GM18511 (cell line): ENCODE measurements around the gene RRAS.

Source experiments
- ATAC-seq: cut with Tn5 transposase; IDR thresholded peaks from one replicate; pipeline ENCODE4 v1.9.1; 2021; ENCODE audit warnings: mild to moderate bottlenecking, moderate library complexity; ENCODE audit not compliant: unreplicated experiment

The RRAS gene

DNA sequence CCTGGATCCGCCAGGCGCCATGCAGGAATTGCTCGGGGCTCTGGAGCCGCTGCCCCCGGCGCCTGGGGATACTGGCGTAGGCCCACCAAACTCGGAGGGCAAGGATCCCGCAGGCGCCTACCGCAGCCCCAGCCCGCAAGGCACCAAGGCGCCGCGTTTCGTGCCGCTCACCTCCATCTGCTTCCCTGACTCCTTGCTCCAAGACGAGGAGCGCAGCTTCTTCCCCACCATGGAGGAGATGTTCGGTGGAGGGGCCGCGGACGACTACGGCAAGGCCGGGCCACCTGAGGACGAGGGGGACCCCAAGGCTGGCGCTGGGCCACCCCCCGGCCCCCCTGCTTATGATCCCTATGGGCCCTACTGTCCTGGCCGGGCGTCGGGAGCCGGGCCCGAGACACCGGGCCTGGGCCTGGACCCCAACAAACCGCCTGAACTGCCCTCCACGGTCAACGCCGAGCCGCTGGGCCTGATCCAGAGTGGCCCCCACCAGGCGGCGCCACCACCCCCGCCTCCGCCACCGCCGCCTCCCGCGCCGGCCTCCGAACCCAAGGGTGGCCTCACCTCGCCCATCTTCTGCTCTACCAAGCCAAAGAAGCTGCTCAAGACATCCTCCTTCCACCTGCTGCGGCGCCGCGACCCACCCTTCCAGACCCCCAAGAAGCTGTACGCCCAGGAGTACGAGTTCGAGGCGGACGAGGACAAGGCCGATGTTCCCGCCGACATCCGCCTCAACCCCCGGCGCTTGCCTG, 42.8 kb downstream of the RRAS start:
- ATAC-seq, result no peak

DNA sequence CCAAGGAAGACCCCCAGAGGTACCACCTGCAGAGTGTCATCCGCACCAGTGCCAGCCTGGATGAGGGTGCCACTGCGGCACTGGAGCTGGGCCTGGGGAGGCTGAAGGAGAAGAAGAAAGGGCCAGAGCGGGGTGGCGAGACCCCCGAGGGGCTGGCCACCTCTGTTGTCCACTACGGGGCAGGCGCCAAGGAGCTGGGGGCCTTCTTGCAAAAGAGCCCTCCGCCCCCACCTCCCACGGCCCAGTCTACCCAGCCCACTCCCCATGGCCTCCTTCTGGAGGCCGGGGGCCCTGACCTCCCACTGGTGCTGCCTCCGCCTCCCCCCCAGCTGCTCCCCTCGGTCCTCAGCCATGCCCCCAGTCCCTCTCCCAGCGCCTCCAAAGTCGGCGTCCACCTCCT, 43.5 kb downstream of the RRAS start:
- no peak for ATAC-seq

DNA sequence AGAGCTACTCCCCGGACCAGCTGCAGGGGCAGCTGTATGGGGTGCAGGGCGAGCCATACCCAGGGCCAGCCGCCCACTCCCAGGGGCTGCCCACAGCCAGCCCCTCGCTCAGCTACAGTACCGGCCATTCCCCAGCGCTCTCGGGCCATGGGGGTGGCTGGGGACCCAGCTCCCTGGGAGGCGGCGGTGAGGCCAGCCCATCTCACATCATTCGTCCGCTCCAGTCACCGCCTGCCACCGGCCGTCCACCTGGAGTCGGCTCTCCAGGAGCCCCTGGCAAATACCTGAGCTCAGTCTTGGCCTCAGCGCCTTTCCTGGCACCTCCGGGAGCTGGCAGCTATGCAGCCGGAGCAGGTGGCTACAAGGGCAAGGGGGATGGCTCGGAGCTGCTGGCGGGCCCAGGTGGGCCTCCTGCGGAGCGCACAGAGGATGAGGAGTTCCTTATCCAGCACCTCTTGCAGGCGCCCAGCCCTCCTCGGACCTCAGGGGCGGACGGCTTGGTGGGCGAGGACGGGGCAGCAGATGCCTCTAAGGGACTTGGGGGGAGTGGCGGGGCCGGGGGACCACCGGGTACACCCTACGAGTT, 44.0 kb downstream of the RRAS start:
- no peak for ATAC-seq

DNA sequence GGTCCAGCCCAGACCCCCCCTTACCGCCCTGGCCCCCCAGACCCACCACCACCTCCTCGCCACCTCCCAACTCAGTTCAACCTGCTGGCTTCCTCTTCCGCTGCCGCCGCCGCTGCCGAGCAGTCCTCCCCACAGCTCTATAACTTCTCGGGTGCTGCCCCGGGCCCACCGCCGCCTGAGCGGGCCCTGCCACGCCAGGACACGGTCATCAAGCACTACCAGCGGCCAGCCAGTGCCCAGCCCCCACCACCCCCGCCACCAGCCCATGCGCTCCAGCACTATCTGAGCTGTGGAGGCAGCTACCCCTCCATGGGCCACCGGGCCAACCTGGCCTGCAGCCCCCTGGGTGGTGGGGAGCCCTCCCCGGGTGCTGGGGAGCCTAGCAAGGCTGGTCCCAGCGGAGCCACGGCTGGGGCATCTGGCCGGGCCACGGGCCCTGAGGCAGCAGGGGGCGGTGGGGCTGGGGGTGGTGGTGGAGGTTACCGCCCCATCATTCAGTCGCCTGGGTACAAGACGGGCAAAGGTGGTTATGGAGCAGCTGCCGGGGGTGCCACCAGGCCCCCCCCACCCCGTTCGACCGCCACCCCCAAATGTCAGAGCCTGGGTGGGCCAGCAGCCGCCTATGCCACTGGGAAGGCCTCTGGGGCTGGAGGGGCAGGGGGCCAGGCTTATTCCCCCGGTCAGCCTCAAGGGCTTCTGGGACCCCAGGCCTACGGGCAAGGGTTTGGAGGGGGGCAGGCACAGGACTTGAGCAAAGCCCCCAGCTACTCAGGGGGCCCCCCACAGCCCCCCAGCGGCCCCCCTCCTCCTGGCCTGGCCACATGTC, 44.7 kb downstream of the RRAS start:
- ATAC-seq, result no peak

DNA sequence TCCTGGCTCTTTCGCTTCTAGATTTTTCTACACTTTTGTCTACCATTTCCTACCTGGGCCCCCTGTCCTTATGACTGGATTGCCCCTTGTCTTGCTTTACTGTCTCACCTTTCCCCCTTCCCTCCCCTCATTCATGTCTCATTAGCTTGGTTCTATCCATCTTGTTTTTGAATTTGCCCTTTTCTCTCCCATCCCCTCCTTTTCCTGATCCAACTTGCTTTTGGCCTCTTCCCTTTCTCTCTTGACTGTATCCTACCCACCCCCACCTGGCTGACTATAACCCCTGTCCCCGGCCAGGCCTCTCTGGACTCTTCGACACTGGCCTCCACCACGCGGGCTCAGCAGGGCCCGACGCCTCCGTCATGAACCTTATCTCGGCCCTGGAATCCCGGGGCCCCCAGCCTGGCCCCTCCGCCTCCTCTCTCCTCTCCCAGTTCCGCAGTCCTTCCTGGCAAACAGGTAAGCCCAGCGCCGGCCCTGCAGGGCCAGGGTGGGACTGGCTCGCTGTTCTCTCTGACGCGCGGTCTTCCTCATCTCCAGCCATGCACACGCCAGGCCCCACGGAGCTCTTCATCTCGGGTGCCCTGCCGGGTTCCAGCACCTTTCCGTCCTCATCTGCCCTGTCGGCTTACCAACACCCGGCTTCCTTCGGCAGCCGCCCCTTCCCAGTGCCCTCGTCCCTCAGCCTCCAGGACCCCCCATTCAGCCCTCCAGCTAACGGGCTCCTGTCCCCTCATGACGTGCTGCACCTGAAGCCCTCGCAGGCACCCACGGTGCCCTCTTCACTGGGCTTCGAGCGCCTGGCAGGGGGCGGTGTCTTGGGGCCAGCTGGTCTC, 45.6 kb downstream of the RRAS start:
- no peak for ATAC-seq

DNA sequence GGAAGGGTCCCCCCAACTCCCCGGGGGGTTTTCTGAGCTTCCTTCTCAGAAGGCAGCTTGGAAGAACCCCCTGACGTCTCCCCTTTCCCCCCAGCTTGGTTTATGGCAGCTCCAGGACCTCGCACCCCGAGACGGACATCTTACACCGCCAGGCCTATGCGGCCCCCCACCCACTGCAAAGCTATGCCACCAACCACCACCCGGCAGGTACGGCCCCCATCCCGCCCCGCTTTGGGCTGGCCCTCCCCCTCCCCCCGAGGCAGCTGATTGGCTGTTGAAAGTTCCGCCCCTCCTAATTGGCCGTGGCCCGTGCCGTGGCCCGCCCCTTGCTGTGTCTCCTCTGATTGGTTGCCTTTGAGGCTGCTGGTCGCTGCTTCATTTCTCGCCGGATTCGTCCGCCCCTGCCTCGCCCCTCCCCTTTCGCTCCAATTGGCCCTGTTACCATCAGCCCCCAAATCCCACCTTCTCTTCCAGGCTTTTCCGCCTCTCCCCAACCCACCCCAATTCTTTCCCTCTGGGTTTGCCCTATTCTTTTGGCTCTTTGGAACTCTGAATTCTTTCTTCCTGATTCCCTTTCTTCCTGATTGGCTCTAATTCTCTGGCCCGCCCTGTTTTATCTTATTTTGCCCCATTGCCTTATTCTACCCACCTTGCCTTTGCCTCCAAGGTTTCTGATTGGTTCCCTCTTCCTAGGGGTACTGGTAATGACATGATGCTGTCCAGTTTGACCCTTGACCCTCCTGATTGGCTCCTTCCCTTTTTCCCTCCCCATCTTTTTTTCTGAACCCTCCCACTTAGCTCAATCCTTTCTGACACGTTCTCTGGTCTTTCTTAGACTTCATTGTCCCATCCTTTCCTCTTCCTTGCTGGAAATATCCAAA, 46.5 kb downstream of the RRAS start:
- peak; percentile 55 for ATAC-seq

DNA sequence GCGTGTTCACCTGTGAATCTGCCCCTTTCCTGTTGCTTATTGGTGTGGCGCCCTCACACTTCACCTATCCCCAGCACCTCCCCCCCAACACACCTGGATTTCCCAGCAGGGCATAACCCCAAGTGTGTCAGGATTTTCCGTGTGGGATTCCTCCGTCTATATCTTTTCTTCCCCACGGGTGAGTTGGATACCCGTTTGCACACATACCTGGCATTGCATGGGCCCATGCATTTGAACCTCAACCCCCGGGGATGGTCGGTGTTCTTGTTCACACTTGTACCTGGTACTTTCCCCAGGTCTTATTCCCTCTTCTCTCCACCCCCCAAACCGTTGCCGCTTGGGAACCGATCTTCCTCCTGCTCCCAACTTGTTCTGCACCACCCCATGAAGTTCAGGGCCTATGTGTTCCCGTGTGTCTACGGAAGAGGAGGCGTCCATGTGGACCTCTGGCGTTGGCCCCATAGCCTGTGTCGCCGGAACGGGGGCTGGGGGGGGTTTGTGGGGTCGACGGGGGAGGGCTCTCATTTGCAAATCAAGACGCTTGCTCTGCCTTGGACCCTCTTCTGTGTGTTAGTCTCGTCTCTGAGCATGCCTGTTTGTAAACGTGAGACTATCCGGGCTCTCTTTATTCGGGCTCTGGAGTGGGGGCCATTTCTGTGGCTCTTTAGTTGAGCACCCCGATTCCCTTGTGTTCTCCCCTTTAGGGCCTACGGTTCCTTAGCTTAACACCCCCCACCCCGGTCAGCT, 47.3 kb downstream of the RRAS start:
- no peak for ATAC-seq

DNA sequence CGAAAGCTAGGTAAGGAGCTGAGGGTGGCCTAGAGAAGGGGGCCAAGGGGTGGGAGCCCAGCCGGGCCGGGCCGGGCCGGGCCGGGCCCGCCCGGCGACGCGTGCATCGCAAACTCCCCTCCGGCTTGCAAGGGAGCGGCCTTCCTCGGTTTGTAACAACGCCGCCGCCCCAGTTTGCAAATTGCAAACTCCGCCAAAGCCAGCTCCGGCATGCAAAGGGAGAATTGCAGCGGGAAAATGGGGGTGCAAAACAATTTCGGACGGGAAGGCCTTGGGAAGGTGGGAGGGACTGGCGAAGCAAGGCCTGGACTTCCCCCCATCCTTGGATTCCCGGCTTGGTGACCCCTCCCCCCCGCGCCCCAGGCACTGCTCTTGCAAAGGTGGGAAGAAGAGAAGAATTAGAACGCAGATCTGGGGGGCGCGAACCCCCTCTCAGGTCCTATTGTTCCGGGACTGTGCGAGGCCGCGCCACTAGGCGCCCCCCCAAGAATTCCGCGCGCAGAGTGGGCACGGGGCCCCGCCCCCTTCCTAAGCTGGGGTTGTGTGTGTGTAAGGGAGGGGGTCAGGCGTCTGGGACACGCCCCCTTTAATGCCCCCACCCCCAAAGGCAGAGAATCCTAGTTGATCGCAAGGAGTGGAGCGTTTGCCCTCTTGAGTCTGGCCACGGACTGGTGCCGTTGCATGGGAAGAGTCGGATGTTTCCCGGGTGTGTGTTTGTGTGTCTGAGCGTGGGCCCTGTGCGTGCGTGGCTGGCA, 48.0 kb downstream of the RRAS start:
- peak; percentile 1 for ATAC-seq

DNA sequence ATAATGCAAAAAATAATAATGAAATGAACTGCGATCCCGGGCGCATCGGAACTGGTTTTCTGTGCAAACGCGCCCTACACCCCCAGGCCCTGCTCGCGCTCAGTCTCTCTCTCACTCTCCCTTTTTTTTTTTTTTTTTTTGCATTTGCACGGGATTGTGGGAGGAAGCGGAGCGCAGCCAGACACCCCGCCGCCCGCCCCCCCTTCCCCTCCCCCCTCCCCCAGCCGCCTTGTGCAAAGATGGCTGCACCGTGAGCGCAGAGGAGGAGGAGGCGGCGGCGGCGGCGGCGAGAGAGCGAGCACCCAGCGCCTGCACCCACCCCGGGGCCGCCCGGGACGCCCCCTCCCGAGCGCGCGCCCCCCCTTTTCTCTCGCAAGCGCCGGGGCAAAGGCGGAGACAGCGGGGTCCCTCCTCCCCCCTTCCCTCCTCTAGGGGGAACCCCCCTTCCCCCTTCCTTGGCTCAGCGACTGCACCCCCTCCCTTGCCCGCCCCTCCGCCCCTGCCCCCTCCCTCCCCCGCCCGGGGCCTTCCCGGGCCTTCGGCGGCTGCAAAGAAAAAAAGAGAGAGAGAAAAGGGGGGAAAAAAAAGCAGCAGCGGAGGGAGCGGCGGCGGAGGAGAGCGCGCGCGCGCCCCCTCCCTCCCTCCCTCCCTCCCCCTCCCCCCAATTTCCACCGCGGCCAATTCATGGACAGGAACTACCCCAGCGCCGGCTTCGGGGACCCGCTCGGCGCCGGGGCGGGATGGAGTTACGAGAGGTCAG, 48.8 kb downstream of the RRAS start, which contains the start of gene PRR12:
PRR12 (plus strand) TSS at position 212 of the 760 bp plus-strand sequence; CDS start at position 685, 473 bp downstream.
- ATAC-seq, result peak; percentile 36

DNA sequence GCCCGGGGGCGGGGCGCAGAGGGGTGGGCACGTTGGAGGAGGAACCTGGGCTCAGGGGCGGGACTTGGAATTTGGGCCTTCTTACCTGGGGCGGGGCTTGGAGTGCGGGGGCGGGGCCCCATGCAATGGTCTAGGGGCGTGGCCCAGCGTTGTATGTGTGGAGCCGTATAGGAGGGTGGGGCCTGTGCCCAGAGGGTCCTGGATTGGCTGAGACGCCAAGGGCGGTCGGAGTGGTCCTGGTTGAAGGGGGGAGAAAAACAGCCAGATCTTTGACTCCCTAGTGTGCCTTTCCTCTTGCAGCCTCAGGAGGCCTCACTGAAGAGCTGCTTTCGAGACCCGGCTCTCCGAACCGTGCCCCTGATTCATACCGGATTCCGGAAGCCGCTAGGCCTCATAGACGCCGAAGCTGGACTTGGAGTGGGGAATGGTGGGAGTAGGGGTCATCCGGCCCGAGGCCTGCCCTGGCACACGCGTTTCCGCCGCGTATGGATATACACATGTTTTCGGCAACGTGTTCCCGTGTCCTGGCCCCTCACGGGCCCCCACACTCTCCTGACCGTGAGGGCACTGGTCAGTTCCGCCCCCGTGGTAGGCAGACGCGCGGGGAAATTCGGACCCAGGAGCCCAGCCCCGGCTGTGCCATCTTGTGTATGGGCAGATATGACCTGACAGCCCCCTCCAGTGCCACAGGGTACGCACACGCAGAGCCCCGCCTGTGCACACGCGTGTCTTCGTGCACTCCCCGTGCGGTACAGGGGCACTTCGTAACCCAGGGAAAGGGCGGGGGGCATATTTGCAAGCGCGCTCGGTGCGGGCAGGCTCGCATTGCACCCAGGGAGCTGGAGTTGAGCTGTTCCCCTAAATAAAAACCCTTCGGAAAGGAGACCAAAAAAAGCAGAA, 49.6 kb downstream of the RRAS start:
- peak; percentile 57 for ATAC-seq

DNA sequence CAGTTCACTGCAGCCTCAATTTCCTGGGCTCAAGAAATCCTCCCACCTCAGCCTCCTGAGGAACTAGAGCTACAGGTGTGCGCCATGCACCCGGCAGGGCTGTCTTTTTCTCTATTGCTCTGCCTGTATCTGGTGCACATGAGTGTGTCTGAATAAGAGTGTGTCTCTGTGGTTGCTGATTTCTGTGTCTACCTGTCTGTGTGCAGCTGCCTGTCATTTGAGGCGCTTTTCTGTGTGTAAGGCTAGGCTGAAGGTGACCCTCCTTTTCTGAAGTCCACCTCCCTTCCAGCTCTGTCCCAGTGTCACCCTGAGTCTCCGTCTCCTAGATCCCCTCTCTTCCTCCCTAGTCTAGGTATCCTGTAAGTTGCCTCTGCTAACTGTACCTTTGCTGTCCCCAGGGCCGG, 50.4 kb downstream of the RRAS start:
- ATAC-seq, result no peak

DNA sequence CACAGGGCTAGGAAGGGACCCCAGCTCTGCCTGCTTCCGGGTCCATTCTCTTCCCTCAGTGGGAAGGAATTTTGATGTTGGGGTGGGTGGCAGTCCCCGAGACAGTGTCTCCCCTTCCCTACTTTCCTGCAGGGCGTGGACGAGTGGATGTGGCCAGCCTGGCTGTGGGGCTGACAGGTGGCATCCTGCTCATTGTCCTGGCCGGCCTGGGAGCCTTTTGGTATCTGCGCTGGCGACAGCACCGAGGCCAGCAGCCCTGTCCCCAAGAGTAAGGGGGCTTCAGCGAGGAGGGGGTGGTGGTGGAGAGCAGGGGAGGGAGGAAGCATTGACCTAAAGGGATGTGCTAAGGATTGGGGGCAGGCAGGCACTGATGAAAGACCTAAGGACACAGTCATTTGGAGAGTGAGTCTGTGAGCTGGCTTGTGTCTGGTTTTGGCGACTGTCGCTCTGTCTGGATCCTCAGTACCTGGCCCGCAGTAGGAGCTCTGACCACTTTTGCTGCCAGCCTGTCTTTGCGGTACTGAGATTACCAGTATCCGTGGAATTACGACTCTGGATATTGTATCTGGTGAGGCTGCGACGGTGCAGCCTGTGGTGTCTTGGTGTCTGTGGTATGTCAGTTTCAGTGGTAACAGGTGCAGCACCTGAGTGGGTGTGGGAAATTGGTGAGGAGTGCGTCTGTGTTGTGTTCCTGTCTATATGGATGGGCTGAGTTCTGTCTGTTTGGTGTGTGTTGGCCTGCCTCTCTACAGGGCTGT, 51.4 kb downstream of the RRAS start:
- no peak for ATAC-seq

DNA sequence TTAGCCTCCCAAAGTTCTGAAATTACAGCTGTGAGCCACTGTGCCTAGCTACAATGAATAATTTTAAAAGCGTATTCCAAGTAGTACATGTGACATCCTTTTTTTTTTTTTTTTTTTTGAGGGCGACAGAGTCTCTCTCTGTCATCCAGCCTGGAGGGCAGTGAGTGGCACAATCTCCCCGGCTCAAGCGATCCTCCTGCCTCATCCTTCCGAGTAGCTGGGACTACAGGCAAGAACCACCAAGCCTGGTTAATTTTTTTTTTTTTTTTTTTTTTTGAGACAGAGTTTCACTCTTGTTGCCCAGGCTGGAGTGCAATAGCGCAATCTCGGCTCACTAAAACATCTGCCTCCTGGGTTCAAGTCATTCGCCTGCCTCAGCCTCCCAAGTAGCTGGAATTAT, 52.7 kb downstream of the RRAS start:
- ATAC-seq, result no peak
